ENCODE data around the gene FBXO28. TPM values are rescaled to one million over a fixed set of nuclear protein-coding genes. Genes with fewer than 3 reads are reported as not detected.

FBXO28 gene
- total RNA-seq, 1 donor from 2014 or later = 32.6 TPM

- Mint-ChIP-seq H3K36me3 (ENCODE audit: low read depth, unreplicated experiment) (peaks cover 23% of the 10 kb centered on the region), H3K4me3 (ENCODE audit: unreplicated experiment) (no peak overlapping the region)
- no peak for FAIRE-seq
Observed at GRCh38 chr1:224189561-224189960, 75.7 kb downstream of the FBXO28 start.

DNA sequence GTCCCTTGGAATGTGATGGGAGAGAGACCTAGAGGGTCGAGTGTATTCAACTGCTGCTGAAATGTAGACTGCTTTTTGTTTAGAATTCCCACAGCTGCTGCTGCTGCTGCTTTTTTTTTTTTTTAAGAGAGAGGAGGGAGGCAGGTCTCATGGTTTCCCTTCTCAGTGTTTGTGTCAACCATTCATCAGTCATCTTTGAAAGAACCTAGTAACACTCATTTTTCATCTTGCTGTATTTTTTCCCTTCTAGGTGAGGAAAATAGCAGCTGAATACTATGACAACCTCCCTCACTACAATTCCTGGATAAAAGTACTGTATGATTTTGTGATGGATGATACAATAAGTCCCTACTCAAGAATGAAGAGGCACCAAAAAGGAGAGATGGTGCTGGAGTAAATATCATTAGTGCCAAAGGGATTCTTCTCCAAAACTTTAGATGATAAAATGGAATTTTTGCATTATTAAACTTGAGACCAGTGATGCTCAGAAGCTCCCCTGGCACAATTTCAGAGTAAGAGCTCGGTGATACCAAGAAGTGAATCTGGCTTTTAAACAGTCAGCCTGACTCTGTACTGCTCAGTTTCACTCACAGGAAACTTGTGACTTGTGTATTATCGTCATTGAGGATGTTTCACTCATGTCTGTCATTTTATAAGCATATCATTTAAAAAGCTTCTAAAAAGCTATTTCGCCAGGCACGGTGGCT, 78.3 kb downstream of the FBXO28 start:
- H3K4me1 ChIP-seq (ENCODE audit: insufficient read depth, low read length) = no peaks in the 10 kb centered on the region
- H3K36me3 ChIP-seq (ENCODE audit: insufficient read depth, low read length) = peaks cover 21% of the 10 kb centered on the region
- no peak overlapping the region for H3K27ac ChIP-seq (ENCODE audit: low read depth, low read length)
- H3K4me2 ChIP-seq (ENCODE audit: low read length) = no peak overlapping the region
- peaks cover 52% of the 10 kb centered on the region for H4K20me1 ChIP-seq (ENCODE audit: insufficient read depth, low read length)
- H3K79me2 ChIP-seq (ENCODE audit: insufficient read depth, low read length) = peaks cover 54% of the 10 kb centered on the region
- no peaks in the 10 kb centered on the region for H3K27me3 Mint-ChIP-seq (ENCODE audit: low read depth, unreplicated experiment)
- FAIRE-seq (no peak), DNase-seq (ENCODE audit: low read depth) (no peak)
- TF ChIP-seq EZH2 (IDR thresholded peaks at IDR 0.05; ENCODE audit: insufficient read depth, low read length) (no peak), CTCF (IDR thresholded peaks at IDR 0.05; ENCODE audit: insufficient read depth, low read depth, low read length) (no peak)
- no peak overlapping the region for H3K27ac Mint-ChIP-seq (ENCODE audit: unreplicated experiment)
- no peaks in the 10 kb centered on the region for H3K9me3 ChIP-seq (ENCODE audit: insufficient read depth, low read depth, low read length)
- H3K36me3 Mint-ChIP-seq (ENCODE audit: low read depth, unreplicated experiment) = peaks cover 21% of the 10 kb centered on the region
- H3K4me3 Mint-ChIP-seq (ENCODE audit: unreplicated experiment) = no peak overlapping the region
- H3K4me1 Mint-ChIP-seq (ENCODE audit: low read depth, unreplicated experiment) = no peaks in the 10 kb centered on the region
- no peak overlapping the region for H3K9ac ChIP-seq (ENCODE audit: low read length)
- H2AFZ ChIP-seq (ENCODE audit: low read depth, low read length) = no peak overlapping the region
- peaks cover 3% of the 10 kb centered on the region for H3K9me3 Mint-ChIP-seq (ENCODE audit: unreplicated experiment)
- no peak overlapping the region for H3K4me3 ChIP-seq (ENCODE audit: insufficient read depth, low read depth, low read length)
- H3K27me3 ChIP-seq (ENCODE audit: insufficient read depth, low read length) = no peaks in the 10 kb centered on the region

More at GRCh38 chr1:224189561-224189960, 75.7 kb downstream of the FBXO28 start:
- Histone ChIP-seq H3K4me1 (ENCODE audit: insufficient read depth, low read length) (peaks cover under 1% of the 10 kb centered on the region), H3K79me2 (ENCODE audit: insufficient read depth, low read length) (peaks cover 81% of the 10 kb centered on the region), H2AFZ (ENCODE audit: low read depth, low read length) (no peak overlapping the region), H3K4me3 (ENCODE audit: insufficient read depth, low read depth, low read length) (no peak overlapping the region), H3K27me3 (ENCODE audit: insufficient read depth, low read length) (no peaks in the 10 kb centered on the region), H3K9me3 (ENCODE audit: insufficient read depth, low read depth, low read length) (no peaks in the 10 kb centered on the region), H4K20me1 (ENCODE audit: insufficient read depth, low read length) (peaks cover 75% of the 10 kb centered on the region), H3K36me3 (ENCODE audit: insufficient read depth, low read length) (peaks cover 18% of the 10 kb centered on the region), H3K4me2 (ENCODE audit: low read length) (no peak overlapping the region), H3K9ac (ENCODE audit: low read length) (no peak overlapping the region), H3K27ac (ENCODE audit: low read depth, low read length) (no peak overlapping the region)
- Mint-ChIP-seq H3K27me3 (ENCODE audit: low read depth, unreplicated experiment) (no peaks in the 10 kb centered on the region), H3K27ac (ENCODE audit: unreplicated experiment) (no peak overlapping the region), H3K9me3 (ENCODE audit: unreplicated experiment) (peaks cover 3% of the 10 kb centered on the region), H3K4me1 (ENCODE audit: low read depth, unreplicated experiment) (peaks cover 4% of the 10 kb centered on the region)
- TF ChIP-seq EZH2 (IDR thresholded peaks at IDR 0.05; ENCODE audit: insufficient read depth, low read length) (no peak), CTCF (IDR thresholded peaks at IDR 0.05; ENCODE audit: insufficient read depth, low read depth, low read length) (no peak)
- peak; percentile 33 for DNase-seq (ENCODE audit: low read depth)

DNA sequence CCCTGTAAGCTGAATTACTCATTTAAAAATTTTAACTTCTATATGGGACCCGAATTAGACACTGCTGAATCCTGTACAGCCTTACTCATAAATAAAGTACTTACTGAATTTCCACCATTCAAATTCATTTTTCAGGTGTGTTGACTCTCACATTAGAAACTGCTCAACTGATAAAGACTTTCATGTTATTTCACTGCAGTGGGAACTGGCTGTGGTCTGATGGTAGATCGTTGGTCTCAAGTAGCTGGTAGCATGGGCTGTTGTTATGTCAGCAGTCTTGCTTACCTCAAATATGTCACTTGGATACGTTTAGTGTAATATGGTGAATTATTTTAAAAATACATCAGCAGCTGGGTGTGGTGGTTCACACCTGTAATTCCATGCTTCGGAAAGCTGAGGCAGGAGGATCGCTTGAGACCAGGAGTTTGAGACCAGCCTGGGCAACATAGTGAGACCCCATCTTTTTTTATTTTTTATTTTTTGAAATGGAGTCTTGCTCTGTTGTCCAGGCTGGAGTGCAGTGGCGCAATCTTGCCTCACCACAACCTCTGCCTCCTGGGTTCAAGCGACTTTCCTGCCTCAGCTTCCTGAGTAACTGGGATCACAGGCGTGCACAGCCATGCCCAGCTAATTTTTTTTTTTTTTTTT, 79.5 kb downstream of the FBXO28 start:
- Histone ChIP-seq H3K27ac (ENCODE audit: low read depth, low read length) (no peak overlapping the region), H3K9ac (ENCODE audit: low read length) (no peak overlapping the region), H3K36me3 (ENCODE audit: insufficient read depth, low read length) (peaks cover 21% of the 10 kb centered on the region), H4K20me1 (ENCODE audit: insufficient read depth, low read length) (peaks cover 40% of the 10 kb centered on the region), H3K4me1 (ENCODE audit: insufficient read depth, low read length) (no peaks in the 10 kb centered on the region), H3K4me2 (ENCODE audit: low read length) (no peak overlapping the region), H3K79me2 (ENCODE audit: insufficient read depth, low read length) (peaks cover 42% of the 10 kb centered on the region), H2AFZ (ENCODE audit: low read depth, low read length) (no peak overlapping the region), H3K4me3 (ENCODE audit: insufficient read depth, low read depth, low read length) (no peak overlapping the region), H3K9me3 (ENCODE audit: insufficient read depth, low read depth, low read length) (no peaks in the 10 kb centered on the region), H3K27me3 (ENCODE audit: insufficient read depth, low read length) (no peaks in the 10 kb centered on the region)
- no peak overlapping the region for H3K27ac Mint-ChIP-seq (ENCODE audit: unreplicated experiment)
- no peak for FAIRE-seq
- no peak for DNase-seq (ENCODE audit: low read depth)
- H3K4me1 Mint-ChIP-seq (ENCODE audit: low read depth, unreplicated experiment) = no peaks in the 10 kb centered on the region
- H3K27me3 Mint-ChIP-seq (ENCODE audit: low read depth, unreplicated experiment) = no peaks in the 10 kb centered on the region
- TF ChIP-seq CTCF (IDR thresholded peaks at IDR 0.05; ENCODE audit: insufficient read depth, low read depth, low read length) = no peak
- no peak for TF ChIP-seq EZH2 (IDR thresholded peaks at IDR 0.05; ENCODE audit: insufficient read depth, low read length)
- H3K9me3 Mint-ChIP-seq (ENCODE audit: unreplicated experiment) = peaks cover 2% of the 10 kb centered on the region
- peaks cover 21% of the 10 kb centered on the region for H3K36me3 Mint-ChIP-seq (ENCODE audit: low read depth, unreplicated experiment)
- no peak overlapping the region for H3K4me3 Mint-ChIP-seq (ENCODE audit: unreplicated experiment)

Data from astrocyte (in vitro differentiated cells and primary cell).